ENCODE data around the gene NHSL2. TPM values are rescaled to one million over a fixed set of nuclear protein-coding genes. Genes with fewer than 3 reads are reported as not detected.

Gene NHSL2
- total RNA-seq, 2 donors from 2014 or later, result 6.9 to 11.2 TPM

DNA sequence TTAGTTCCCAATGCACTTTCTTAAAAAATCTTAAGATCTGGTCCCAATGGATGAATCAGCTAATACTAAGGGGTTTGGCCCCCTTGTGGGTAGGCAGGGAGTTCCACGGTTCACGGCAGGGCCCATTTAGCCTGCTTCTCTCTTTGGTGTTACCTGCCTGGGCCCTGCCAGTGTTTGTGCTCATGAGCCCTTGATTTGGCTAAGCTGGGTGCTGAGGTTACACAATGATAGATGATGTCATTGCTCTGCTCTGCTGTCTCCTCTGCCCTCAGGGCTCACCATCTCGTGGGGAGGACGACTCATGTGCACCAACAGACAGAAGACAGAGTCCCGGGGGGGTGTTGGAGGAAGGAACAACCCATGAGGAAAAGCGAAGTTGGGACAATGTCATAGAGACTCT is 196.7 kb downstream of the NHSL2 start:
- TF ChIP-seq, protein P1, sequence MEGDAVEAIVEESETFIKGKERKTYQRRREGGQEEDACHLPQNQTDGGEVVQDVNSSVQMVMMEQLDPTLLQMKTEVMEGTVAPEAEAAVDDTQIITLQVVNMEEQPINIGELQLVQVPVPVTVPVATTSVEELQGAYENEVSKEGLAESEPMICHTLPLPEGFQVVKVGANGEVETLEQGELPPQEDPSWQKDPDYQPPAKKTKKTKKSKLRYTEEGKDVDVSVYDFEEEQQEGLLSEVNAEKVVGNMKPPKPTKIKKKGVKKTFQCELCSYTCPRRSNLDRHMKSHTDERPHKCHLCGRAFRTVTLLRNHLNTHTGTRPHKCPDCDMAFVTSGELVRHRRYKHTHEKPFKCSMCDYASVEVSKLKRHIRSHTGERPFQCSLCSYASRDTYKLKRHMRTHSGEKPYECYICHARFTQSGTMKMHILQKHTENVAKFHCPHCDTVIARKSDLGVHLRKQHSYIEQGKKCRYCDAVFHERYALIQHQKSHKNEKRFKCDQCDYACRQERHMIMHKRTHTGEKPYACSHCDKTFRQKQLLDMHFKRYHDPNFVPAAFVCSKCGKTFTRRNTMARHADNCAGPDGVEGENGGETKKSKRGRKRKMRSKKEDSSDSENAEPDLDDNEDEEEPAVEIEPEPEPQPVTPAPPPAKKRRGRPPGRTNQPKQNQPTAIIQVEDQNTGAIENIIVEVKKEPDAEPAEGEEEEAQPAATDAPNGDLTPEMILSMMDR (conservative IDR thresholded peaks at IDR 0.05), result peak; percentile 63

DNA sequence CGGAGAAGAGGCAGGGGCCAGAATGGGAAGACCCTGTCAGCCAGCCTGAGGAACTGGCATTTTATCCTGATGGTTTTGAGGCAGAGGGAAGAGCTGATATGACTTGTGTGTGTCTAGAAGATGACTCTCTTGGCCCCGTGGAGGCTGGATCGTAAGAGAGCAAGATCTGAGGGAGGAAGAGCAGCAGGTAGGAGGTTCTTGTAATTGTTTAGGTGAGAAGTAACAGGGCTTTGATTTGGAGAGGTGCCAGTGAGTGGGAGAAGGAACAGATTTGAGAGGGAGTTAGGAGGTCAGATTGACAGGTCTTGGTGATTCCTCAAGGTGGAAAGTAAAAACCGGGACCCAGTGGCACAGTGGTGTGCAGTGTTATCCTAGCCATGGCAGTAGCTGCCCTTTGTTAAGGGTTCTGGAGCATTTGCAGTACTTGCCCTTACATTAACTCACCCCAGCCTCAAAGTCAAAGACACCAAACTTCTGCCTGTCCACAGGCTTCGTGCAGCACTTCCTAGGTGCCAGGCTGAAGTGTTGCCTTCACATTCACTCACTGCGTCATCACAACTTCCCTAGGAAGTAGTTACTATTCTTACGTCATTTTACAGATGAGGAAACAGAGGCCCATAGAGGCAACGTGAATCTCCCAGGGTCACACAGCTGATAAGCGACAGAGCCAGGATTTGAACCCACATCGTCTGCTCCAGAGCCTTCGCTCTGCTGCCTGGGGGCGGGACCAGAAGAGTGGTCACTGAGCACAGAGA is 197.4 kb downstream of the NHSL2 start:
- 89 to 97% methylated on average over 6 to 12 of the region's 12 CpGs for WGBS, 2 experiments (ENCODE audit: insufficient coverage in 1 of 2, insufficient read length in 1 of 2)
- Histone ChIP-seq H3K27ac (ENCODE audit: low read depth, low read length) (no peak overlapping the region), H3K36me3 (ENCODE audit: control insufficient read depth, insufficient read depth, low read length) (no peaks in the 10 kb centered on the region), H3K9ac (ENCODE audit: extremely low read depth, low read length, poor library complexity, severe bottlenecking) (no peak overlapping the region), H3K27me3 (ENCODE audit: control insufficient read depth, insufficient read depth, low read length, poor library complexity, severe bottlenecking) (no peaks in the 10 kb centered on the region), H3K4me1 (ENCODE audit: control insufficient read depth, insufficient read depth, low read length) (no peaks in the 10 kb centered on the region), H3K4me3 (ENCODE audit: low read length) (no peak overlapping the region), H3K9me3 (ENCODE audit: control insufficient read depth, low read length) (no peaks in the 10 kb centered on the region)
- TF ChIP-seq, protein P1 (conservative IDR thresholded peaks at IDR 0.05), result no peak
- Mint-ChIP-seq H3K9me3 (peaks cover 78% of the 10 kb centered on the region), H3K4me1 (peaks cover 14% of the 10 kb centered on the region), H3K36me3 (ENCODE audit: low read depth) (no peaks in the 10 kb centered on the region), H3K4me3 (no peak overlapping the region), H3K27ac (peak overlapping the region; percentile 56), H3K27me3 (ENCODE audit: insufficient read depth) (no peaks in the 10 kb centered on the region)
- peak; percentile 22 for DNase-seq

More for the DNA sequence above, 196.7 kb downstream of the NHSL2 start:
- Mint-ChIP-seq H3K36me3 (ENCODE audit: low read depth) (no peaks in the 10 kb centered on the region), H3K4me1 (peaks cover 16% of the 10 kb centered on the region), H3K4me3 (no peak overlapping the region), H3K9me3 (peaks cover 82% of the 10 kb centered on the region), H3K27me3 (ENCODE audit: insufficient read depth) (no peaks in the 10 kb centered on the region), H3K27ac (peak overlapping the region; percentile 56)
- no peak overlapping the region for H3K9ac ChIP-seq (ENCODE audit: extremely low read depth, low read length, poor library complexity, severe bottlenecking)
- no peaks in the 10 kb centered on the region for H3K36me3 ChIP-seq (ENCODE audit: control insufficient read depth, insufficient read depth, low read length)
- no peaks in the 10 kb centered on the region for H3K9me3 ChIP-seq (ENCODE audit: control insufficient read depth, low read length)
- H3K4me1 ChIP-seq (ENCODE audit: control insufficient read depth, insufficient read depth, low read length), result no peaks in the 10 kb centered on the region
- no peak overlapping the region for H3K4me3 ChIP-seq (ENCODE audit: low read length)
- no peak overlapping the region for H3K27ac ChIP-seq (ENCODE audit: low read depth, low read length)
- H3K27me3 ChIP-seq (ENCODE audit: control insufficient read depth, insufficient read depth, low read length, poor library complexity, severe bottlenecking), result no peaks in the 10 kb centered on the region
- WGBS, 2 experiments (ENCODE audit: insufficient coverage in 1 of 2, insufficient read length in 1 of 2), result 90 to 93% methylated on average over 3 to 6 of the region's 6 CpGs
- DNase-seq, result peak; percentile 50

DNA sequence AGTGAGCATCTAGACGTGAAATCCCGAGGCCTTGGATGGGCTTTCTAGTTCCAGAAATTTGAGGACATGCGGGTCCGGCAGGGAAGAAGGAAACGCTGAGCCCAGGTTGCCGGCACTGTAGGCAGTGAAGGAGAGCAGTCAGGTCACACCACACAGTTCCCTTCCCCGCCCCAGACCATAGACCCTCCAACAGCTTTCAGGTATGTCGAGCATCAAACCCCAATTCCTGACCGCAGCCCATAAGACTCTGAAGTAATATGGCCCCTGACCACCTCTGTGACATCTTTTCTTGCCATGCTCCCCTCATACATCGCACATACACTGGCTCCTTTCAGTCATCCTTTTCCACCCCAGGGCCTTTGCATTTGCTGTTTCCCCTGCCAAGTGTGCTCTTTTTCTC is 198.0 kb downstream of the NHSL2 start:
- H3K4me3 Mint-ChIP-seq, result no peak overlapping the region
- H3K36me3 ChIP-seq (ENCODE audit: control insufficient read depth, insufficient read depth, low read length), result no peaks in the 10 kb centered on the region

More for the DNA sequence above, 198.0 kb downstream of the NHSL2 start:
- Mint-ChIP-seq H3K27me3 (ENCODE audit: insufficient read depth) (no peaks in the 10 kb centered on the region), H3K27ac (no peak overlapping the region), H3K4me1 (peaks cover 15% of the 10 kb centered on the region), H3K9me3 (peaks cover 77% of the 10 kb centered on the region), H3K36me3 (ENCODE audit: low read depth) (no peaks in the 10 kb centered on the region)
- DNase-seq, result peak; percentile 9
- no peaks in the 10 kb centered on the region for H3K27me3 ChIP-seq (ENCODE audit: control insufficient read depth, insufficient read depth, low read length, poor library complexity, severe bottlenecking)
- H3K4me1 ChIP-seq (ENCODE audit: control insufficient read depth, insufficient read depth, low read length), result no peaks in the 10 kb centered on the region
- no peak overlapping the region for H3K9ac ChIP-seq (ENCODE audit: extremely low read depth, low read length, poor library complexity, severe bottlenecking)
- no peak overlapping the region for H3K27ac ChIP-seq (ENCODE audit: low read depth, low read length)
- TF ChIP-seq, protein P1 (conservative IDR thresholded peaks at IDR 0.05), result no peak
- 93 to 100% methylated on average over 2 to 10 of the region's 10 CpGs for WGBS, 2 experiments (ENCODE audit: insufficient coverage in 1 of 2, insufficient read length in 1 of 2)
- no peaks in the 10 kb centered on the region for H3K9me3 ChIP-seq (ENCODE audit: control insufficient read depth, low read length)
- H3K4me3 ChIP-seq (ENCODE audit: low read length), result no peak overlapping the region

Measured in endodermal cell (in vitro differentiated cells).